ENCODE results near the gene SRP9.

DNA sequence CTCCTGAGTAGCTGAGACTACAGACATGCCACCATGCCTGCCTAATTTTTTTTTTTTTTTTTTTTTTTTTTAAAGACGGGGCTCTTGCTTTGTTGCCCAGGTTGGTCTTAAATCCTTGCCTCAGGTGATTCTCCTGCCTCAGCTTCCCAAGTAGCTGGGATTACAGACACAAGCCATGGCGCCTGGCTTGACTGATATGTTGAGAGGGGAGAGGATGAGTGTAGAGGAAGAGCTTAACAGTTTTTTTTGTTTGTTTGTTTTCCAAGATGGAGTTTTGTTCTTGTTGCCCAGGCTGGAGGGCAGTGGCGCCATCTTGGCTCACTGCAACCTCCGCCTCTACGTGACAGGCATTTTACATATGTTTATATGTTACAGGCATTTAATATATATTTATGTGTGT, 2.5 kb downstream of the SRP9 start:
- TF ChIP-seq, protein P1, sequence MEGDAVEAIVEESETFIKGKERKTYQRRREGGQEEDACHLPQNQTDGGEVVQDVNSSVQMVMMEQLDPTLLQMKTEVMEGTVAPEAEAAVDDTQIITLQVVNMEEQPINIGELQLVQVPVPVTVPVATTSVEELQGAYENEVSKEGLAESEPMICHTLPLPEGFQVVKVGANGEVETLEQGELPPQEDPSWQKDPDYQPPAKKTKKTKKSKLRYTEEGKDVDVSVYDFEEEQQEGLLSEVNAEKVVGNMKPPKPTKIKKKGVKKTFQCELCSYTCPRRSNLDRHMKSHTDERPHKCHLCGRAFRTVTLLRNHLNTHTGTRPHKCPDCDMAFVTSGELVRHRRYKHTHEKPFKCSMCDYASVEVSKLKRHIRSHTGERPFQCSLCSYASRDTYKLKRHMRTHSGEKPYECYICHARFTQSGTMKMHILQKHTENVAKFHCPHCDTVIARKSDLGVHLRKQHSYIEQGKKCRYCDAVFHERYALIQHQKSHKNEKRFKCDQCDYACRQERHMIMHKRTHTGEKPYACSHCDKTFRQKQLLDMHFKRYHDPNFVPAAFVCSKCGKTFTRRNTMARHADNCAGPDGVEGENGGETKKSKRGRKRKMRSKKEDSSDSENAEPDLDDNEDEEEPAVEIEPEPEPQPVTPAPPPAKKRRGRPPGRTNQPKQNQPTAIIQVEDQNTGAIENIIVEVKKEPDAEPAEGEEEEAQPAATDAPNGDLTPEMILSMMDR (IDR thresholded peaks at IDR 0.05) = no peak
- TF ChIP-seq EP300 (IDR thresholded peaks at IDR 0.05) = no peak
